Measurements from ENCODE around the gene MBP.

The MBP gene

GRCh38 chr18:77133835-77134496, 1.4 kb upstream of the MBP start:
- peak in 1 of 2 experiments; percentile 34 for DNase-seq

- peak; percentile 30 to 32 for DNase-seq
Measured at GRCh38 chr18:77133051-77133834, 660 bp upstream of the MBP start.

- DNase-seq: peak; percentile 65 to 68
Measured at GRCh38 chr18:77131652-77132368, 773 bp downstream of the MBP start.

GRCh38 chr18:77131100-77131651, 1.4 kb downstream of the MBP start:
- peak; percentile 63 to 66 for DNase-seq

- DNase-seq: peak; percentile 26 to 37
Measured at GRCh38 chr18:77130229-77131099, 2.1 kb downstream of the MBP start.

- peak in 1 of 2 experiments; percentile 19 for DNase-seq
Measured at GRCh38 chr18:77129150-77129551, 3.4 kb downstream of the MBP start.

- peak; percentile 23 to 33 for DNase-seq
Measured at GRCh38 chr18:77127769-77128671, 4.6 kb downstream of the MBP start.

- peak; percentile 70 to 75 for DNase-seq
Measured at GRCh38 chr18:77124452-77124922, 8.1 kb downstream of the MBP start.

GRCh38 chr18:77123320-77124231, 9.0 kb downstream of the MBP start:
- peak; percentile 22 to 34 for DNase-seq

GRCh38 chr18:77121523-77121922, 11.1 kb downstream of the MBP start:
- no peak for DNase-seq

GRCh38 chr18:77119851-77120491, 12.6 kb downstream of the MBP start:
- DNase-seq: peak; percentile 12 to 13

- DNase-seq: peak; percentile 14 to 18
Measured at GRCh38 chr18:77119101-77119850, 13.3 kb downstream of the MBP start.

GRCh38 chr18:77118256-77119090, 14.1 kb downstream of the MBP start:
- peak in 1 of 2 experiments; percentile 17 for DNase-seq

GRCh38 chr18:77116201-77117080, 16.1 kb downstream of the MBP start:
- no peak for DNase-seq

GRCh38 chr18:77115192-77115953, 17.2 kb downstream of the MBP start:
- peak in 1 of 2 experiments; percentile 13 for DNase-seq

All from activated T-cell treated with anti-CD3 and anti-CD28 coated beads, Interleukin-2, amount 50 U/mL, for 48 hours (primary cell).